Retinal pigment epithelial cell (primary cell): ENCODE data around the gene RAB6A.
"Not testable (repeated sequence)": the region's sequence is repeated elsewhere in the genome, so short reads cannot be mapped to it uniquely, and the experiment has no call there.

Source experiments
- DNase-seq: peaks from one replicate; pipeline ENCODE4 v3.0.0-alpha.2; 2010; ENCODE audit warnings: low read depth
- H3K4me3 ChIP-seq: 2 replicates; pipeline ENCODE4 v1.5.1; 2011; ENCODE audit warnings: mild to moderate bottlenecking, low read length, control low read depth, moderate library complexity
- TF ChIP-seq, protein P1 (sequence below): conservative IDR thresholded peaks from 2 replicates; pipeline ENCODE4 v1.5.1; 2011; ENCODE audit warnings: low read depth, low read length, control low read depth, inconsistent platforms

RAB6A gene

DNA sequence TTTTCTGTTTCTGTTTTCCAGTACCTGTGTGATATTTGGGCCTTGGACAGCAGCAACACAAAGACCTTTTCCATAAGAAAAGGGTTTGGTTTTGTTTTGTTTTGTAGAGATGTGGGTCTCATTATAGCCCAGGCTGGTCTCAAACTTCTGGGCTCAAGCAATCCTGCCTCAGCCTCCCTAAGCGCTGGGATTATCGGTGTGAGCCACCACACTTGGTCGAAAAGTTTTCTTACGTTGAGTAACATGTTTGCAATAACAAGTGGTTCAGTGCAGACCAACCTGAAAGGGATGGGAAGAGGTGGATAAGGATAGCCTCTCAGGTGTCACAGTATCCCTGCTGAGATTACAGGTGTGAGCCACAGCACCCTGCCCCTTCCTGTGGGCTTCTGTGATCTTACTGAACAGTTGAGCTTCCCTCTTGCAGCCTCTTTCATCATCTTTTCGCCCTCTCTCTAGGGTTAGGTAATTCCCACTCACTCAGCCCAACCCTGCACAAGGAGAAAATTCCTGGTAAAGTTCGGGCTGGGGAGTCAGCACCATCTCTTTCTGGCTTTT lies 23.3 kb upstream of the RAB6A start:
- no peak for DNase-seq
- TF ChIP-seq, protein P1, sequence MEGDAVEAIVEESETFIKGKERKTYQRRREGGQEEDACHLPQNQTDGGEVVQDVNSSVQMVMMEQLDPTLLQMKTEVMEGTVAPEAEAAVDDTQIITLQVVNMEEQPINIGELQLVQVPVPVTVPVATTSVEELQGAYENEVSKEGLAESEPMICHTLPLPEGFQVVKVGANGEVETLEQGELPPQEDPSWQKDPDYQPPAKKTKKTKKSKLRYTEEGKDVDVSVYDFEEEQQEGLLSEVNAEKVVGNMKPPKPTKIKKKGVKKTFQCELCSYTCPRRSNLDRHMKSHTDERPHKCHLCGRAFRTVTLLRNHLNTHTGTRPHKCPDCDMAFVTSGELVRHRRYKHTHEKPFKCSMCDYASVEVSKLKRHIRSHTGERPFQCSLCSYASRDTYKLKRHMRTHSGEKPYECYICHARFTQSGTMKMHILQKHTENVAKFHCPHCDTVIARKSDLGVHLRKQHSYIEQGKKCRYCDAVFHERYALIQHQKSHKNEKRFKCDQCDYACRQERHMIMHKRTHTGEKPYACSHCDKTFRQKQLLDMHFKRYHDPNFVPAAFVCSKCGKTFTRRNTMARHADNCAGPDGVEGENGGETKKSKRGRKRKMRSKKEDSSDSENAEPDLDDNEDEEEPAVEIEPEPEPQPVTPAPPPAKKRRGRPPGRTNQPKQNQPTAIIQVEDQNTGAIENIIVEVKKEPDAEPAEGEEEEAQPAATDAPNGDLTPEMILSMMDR, result no peak
- H3K4me3 ChIP-seq, result no peak overlapping the region

DNA sequence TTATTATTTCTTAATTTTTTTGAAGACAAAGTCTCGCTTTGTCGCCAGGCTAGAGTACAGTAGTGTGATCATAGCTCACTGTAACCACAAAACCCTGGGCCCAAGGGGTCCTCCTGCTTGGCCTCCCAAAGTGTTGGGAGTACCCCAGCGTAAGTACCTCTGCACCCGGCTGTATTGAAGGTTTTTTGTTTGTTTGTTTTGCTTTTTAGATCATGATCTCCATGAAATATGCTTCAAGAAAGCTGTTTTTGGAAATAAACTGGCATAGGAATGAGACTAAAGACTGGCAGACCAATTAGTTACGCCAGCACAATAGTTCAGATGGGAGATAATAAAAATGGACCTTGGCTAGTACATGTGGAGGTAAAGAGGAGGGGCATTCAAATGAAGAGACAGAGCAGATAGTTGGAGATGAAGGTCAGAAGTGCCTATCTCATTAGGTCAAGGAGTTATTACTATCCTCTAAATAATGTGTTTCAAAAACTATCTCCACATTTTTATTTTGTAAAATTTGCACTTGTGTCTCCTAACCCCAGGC lies 22.7 kb upstream of the RAB6A start:
- TF ChIP-seq, protein P1, result no peak
- DNase-seq, result no peak
- no peak overlapping the region for H3K4me3 ChIP-seq

DNA sequence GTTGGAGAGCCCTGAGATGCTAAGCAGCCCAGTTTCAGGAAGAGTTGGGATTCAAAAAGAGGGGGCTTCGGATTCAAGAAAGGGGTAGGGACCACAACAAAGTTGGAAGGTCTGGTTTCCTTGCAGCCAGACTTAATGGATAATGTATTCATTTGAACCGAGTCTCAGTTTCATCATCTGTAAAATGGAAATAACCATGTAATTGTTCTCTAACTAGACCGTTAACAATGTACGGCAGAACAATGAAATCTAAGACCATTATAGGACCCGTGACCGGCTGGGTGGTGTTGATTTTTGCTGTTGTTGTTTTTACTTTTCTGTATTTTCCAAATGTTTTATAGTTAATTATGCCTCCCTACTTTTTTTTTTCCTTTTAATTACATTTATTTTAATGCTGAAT lies 20.4 kb upstream of the RAB6A start:
- H3K4me3 ChIP-seq, result no peak overlapping the region
- TF ChIP-seq, protein P1, result no peak
- no peak for DNase-seq

DNA sequence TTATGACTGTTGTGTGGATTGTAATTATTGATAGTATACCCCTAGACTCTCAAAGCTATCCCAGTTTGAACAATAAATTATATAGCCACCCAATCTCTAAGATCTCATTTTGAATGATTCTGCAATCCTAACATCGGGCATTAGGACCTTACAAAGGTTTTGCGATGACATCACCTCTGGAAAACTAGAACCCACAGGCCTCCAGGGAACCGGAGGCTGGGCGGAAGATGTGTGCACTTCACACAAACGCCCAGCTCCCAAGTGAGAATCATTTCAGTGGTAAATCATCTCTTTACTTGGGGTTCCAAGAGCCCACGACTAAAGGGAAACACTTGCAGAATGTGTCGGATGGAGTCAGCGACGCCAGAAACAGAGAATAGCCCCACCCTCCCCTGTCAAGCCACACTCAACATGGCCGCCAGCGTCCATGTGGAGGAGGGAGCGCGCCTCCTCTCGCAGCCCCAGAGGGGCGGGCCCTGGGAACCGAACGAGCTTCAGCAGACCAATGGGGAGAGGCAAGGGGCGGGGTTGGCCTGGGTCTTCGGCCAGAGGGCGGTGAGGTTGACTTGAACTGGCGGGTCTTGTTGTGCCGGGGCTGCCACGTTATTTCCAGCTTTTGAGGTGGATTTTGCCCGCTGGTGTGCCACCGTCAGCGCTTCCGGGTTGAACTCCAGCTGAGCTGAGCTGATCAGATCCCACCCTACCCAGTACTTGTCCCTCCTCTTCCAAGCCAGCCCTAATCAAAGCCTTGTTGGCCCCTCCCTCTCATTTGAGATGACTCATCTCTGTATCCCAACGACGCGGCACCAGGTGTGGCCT lies 18.4 kb upstream of the RAB6A start:
- DNase-seq, result peak; percentile 95
- peak overlapping the region; percentile 77 for H3K4me3 ChIP-seq
- TF ChIP-seq, protein P1, result no peak

DNA sequence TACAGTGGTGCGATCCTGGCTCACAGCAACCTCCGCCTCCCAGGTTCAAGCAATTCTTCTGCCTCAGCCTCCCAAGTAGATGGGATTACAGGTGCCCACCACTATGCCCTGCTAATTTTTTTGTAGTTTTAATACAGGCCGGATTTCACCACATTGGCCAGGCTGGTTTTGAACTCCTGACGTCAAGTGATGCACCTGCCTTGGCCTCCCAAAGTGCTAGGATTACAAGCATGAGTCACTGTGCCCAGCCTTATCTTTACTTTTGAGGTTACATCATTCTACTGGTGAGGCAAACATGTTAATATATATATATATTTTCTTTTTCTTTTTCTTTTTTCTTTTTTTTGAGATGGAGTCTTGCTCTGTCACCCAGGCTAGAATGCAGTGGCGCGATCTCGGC lies 9.9 kb upstream of the RAB6A start:
- not testable (repeated sequence) for H3K4me3 ChIP-seq, DNase-seq

DNA sequence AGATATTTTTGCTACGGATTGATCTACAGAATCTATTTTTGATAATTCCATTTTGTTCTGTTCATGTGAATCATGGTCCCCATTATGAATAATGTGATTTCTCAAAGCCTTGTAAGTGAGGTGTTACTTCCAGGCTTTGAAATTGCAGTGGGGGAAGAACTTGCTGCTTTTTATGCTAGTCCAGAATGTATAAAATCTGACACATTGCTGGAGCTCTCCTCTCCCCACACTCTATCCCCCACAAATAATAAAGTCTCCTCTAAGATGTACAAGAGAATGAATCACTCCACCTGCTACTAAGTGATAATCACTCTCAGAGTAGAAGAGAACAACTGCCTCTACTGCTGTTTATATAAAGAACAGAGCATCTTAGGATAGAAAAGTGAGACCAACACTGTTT lies 5.9 kb upstream of the RAB6A start:
- DNase-seq, result no peak
- TF ChIP-seq, protein P1, result no peak
- H3K4me3 ChIP-seq, result no peak overlapping the region

DNA sequence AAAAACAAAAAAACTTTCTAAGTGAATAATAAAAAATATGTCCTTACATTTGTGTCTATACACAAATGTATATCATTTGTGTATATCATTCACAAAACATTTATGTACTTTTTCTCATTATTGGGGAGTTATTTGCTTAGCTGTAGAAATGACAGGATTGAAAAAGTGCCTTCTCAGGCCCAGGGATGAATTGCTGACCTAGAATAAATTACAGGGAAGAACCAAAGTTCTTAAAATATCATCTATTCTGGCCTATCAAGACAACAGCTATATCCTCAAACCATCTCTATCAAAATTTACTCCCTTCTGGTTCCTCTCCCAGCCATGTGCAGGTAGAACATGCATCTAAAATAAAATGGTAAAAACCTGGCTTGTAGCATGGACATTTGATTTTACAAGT lies 1.9 kb upstream of the RAB6A start:
- DNase-seq, result no peak
- no peak overlapping the region for H3K4me3 ChIP-seq
- TF ChIP-seq, protein P1, result no peak
